GM18526 (cell line): ENCODE results near the gene DLL1.

ENCODE experiments used
- POLR2A ChIP-seq: IDR thresholded peaks from 3 replicates; pipeline ENCODE4 v1.6.1; 2011; ENCODE audit not compliant: insufficient read length; ENCODE audit errors: extremely low read depth

Gene DLL1

DNA sequence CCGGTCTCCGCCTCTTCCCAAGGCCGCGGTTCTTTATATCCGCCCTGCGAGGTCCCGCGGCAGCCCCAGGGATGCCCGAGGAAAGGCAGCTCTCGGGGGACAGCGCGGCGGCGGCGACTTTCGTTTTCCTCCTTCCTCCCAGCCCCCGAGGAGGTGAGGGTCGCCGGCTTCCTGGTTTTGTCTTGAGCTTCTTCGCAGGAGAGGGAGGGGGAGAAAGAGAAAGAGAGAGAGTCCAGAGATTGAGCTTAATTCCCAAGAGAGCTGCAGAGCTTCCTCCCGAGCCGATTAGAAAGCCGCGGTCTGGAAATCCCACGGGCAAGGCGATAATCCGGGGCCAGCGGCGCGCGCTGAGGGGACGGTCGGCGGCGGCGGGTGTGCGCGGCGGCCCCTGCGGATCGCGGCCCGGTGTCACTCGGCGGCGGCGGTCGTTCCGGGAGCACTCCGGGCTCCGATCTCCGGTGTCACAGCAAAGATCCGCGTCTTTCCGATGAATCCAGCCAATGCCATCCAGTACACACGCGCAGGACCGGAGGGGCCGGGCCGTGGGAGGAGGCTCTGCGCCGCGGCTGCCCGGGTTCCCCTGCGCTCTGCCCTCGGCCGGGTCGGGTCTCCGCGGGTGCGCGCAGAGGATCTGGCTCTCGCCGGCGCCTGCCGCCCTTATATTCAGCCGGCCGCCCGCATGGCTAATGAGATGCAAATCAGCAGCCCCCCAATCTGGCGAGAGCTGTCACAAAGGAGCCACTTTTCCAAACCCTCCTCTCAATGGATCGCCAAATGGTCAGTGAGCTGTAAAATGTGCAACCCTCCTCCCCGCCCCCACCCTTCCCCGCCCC, at the start of gene DLL1:
TSS of gene DLL1 (minus strand) at position 783 of the 833 bp plus-strand sequence. CDS start 939 bp downstream, outside the sequence.
- peak; percentile 38 for TF ChIP-seq POLR2A

DNA sequence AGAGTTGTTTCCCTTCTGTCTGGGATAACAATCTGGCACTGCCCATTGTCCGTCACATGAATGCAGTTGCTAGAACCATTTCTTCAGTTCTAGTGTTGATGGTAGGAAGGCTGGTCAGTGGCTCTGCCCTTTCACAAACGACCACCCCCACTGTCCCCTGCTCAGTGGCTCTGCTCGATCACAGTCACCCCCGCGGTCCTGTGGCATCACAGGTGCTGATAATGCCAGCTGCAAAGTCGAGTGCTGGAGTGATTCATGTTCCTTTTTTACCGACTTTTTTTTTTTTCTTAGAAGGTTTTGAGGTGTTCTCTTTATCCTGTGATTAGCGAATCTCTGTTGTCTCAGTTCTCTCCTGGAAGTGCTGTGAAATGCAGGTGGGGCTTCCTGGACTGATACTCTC, 38.4 kb upstream of the DLL1 start:
- TF ChIP-seq POLR2A: no peak

DNA sequence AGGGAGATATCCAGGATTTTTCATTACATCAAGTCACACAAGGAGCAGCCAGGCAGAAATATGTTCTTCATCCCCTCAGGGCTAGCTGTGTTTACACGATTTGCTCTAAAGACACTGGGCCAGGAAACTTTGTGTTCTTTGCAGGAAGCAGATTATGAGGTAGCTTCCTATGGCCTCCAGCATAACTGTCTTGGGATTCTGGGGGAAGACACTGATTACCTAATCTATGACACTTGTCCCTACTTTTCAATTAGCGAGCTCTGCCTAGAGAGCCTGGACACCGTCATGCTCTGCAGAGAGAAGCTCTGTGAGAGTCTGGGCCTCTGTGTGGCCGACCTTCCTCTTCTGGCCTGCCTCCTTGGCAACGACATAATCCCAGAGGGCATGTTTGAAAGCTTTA, 26.8 kb upstream of the DLL1 start:
- TF ChIP-seq POLR2A: no peak

DNA sequence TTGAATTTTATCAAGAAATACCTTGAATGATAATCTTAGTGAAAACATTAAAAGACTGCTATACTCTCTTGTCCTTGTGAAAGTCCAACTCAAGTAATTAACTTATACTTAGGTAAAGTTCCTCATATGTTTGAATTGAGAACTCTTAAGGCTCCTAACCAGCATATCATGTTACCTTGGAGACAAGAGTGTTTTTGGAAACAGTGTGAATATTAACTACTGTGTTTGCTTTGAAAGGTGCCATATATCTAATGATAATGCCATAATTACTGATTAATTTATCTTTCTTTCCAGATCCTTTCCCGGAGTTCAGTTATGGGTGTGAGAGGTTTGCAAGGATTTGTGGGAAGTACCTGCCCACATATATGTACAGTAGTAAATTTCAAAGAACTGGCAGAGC, 26.2 kb upstream of the DLL1 start:
- no peak for TF ChIP-seq POLR2A

- no peak for TF ChIP-seq POLR2A
Observed at GRCh38 chr6:170316071-170316470, 25.2 kb upstream of the DLL1 start.

GRCh38 chr6:170314983-170315382, 24.1 kb upstream of the DLL1 start:
- no peak for TF ChIP-seq POLR2A

DNA sequence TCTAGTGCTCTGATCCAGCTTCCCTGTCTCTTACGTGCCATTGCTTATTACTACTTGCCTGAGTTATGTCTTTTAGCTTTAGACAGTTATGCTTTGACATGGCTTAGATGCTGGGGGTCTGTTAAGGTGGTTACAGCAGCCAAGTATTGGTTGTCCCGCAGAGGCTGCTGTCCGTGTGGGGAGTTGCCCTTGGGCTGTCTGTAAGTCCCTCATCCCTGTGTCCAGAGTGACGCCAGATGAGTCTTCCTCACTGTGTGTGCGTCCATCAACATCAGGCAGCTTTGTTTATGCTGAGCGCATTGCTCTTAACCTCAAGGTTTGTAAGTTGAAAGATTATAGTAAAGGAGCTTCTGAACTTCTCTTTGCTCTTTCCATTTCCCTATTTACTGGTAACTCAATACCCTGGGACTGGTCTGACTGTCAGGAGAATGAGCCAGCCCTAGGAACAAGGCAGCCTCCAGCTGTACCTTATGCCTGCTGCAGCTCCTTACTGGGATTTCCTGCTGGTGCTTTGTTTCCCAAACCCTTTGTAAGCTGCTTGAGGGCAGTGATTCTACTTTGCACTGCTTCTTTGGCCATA, 22.9 kb upstream of the DLL1 start:
- TF ChIP-seq POLR2A: no peak

DNA sequence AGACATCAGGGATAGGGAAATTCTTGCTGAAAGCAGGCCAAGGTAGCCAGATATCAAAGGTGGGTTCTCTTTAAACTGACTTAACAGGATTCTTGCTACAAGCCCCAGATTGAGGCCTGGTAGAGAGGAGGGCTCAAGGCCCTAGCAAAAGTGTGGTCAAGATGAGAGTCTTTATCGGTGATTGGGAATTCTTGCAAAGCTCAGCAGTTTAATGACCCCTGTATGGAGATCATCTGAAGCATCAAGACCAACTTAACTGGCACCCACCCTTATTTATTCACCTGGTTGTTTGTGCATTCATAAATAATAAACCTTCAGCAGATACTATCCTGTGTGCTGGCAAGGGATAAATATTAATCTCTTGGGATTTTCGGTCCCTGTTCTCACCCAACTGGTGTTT, 22.0 kb upstream of the DLL1 start:
- TF ChIP-seq POLR2A: no peak

- no peak for TF ChIP-seq POLR2A
Observed at GRCh38 chr6:170311696-170312095, 20.8 kb upstream of the DLL1 start.

DNA sequence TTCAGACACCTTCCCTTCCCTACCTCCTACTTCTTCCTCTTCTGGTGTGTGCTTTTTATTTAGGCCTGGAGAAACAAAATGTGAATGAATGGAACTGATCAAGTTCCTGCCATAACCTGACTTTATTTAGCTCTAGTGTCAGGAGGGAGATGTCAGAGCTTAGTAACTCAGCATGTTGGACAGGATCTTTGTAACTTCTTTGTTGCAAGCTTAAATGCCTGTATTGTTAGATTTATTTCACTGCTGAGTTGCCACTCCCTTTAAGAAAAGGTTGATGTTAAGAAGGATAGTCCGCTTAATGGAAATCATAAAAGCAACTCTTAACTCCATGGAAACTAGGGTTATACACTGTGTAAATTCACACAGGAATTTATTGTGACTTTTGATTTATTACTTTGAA, 17.9 kb upstream of the DLL1 start:
- TF ChIP-seq POLR2A: no peak

GRCh38 chr6:170307080-170307545, 16.2 kb upstream of the DLL1 start:
- TF ChIP-seq POLR2A: no peak

DNA sequence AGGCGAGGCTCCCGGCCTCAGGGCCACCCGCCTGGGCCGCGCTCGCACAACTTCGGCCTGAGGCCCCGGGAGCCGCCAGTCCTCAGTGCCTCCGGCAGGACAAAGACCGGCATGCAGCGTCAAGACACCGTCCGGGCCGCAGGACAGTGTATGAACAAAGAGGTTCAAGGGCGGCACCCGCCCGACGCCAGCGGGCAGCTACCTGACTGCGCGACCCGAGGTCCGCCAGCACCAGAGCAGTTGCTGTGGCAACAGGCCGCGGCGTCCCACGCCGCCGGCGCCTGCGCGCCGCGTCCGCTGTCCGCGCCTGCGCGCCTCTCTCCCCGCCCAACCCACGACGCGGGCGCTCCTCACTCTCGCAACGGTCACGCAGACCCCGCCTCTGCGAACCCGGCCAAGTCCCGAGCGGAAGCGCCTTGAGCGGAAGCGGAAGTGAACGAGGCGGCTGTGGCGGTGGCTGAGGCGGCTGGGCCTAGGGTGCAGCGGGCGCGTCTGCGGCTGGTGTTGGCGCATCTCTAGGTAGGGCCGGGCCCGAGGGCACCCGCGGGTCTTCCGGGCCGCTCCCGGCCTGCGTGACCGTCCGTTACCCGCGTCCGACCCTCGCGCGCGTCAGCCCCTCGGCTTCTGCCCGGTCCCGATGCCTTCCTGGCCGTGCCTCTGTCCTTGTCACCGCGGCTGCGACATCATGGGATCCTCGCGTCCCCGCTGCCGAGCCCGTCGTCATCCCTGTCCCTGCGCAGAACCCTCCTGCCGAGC, 15.6 kb upstream of the DLL1 start, which contains the start of gene FAM120B:
TSS of gene FAM120B (plus strand) at position 435 of the 756 bp plus-strand sequence. CDS start 10,633 bp downstream, outside the sequence.
- peak; percentile 95 for TF ChIP-seq POLR2A

- TF ChIP-seq POLR2A: no peak
Observed at GRCh38 chr6:170305805-170306323, 15.0 kb upstream of the DLL1 start.

GRCh38 chr6:170301184-170301583, 10.3 kb upstream of the DLL1 start:
- no peak for TF ChIP-seq POLR2A

DNA sequence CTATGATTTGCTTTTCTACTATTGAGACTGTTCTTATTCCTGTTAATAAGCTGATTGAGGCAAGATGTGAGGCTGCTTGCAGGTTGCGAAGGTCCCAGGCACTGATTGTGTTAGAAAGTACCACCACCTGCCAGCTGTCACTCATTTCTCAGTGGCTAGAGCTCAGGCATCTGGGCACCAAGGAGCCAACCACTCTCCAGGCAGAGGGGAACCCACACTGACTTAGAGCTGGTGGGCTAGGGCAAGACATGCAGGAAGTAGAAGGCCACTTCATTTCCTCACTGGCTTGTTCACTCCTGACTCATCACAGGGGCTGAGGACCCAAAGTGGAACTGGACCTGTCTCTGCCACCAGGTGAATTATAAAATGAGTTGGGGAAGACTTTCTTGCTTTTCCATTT, 7.8 kb upstream of the DLL1 start:
- no peak for TF ChIP-seq POLR2A

GRCh38 chr6:170297576-170298330, 6.9 kb upstream of the DLL1 start:
- no peak for TF ChIP-seq POLR2A
